OCI-LY3 (cell line): ENCODE measurements around the gene PRPF39.

ENCODE experiments used
- H2AFZ ChIP-seq: fragments of 200-600, 300-600 bp; shearing (Covaris generic); 2 replicates; pipeline ENCODE4 v1.6.0; 2014; ENCODE audit warnings: antibody characterized with exemption, low read depth, low read length
- H3K27ac ChIP-seq: fragments of 200-600, 300-600 bp; sonication (generic); 2 replicates; pipeline ENCODE4 v1.5.1; 2014; ENCODE audit warnings: mild to moderate bottlenecking, low read length, moderate library complexity, mixed read lengths
- H3K27me3 ChIP-seq: fragments of 200-600, 300-600 bp; sonication (generic); 2 replicates; pipeline ENCODE4 v1.6.1; 2014; ENCODE audit warnings: low read depth, low read length, mixed read lengths
- H3K36me3 ChIP-seq: fragments of 200-600, 300-600 bp; sonication (generic); replicated peaks from 2 replicates; pipeline ENCODE3; 2014; ENCODE audit warnings: low read depth, low read length, mixed read lengths
- H3K4me1 ChIP-seq: fragments of 300-600, 200-600 bp; sonication (generic); 2 replicates; pipeline ENCODE4 v1.6.1; 2014; ENCODE audit warnings: low read length, mixed read lengths
- H3K4me2 ChIP-seq: fragments of 200-600, 300-600 bp; sonication (generic); 2 replicates; pipeline ENCODE4 v1.6.1; 2014; ENCODE audit warnings: low read length, mixed read lengths
- H3K4me3 ChIP-seq: fragments of 300-600, 200-600 bp; sonication (generic); 2 replicates; pipeline ENCODE4 v1.5.1; 2014; ENCODE audit warnings: antibody characterized with exemption, mild to moderate bottlenecking, low read length, moderate library complexity
- H3K79me2 ChIP-seq: fragments of 300-600, 200-600 bp; shearing (Covaris generic); 2 replicates; pipeline ENCODE4 v1.6.1; 2014; ENCODE audit warnings: mild to moderate bottlenecking, low read length, mixed read lengths
- H3K9ac ChIP-seq: fragments of 300-600, 200-600 bp; shearing (Covaris generic); 2 replicates; pipeline ENCODE4 v1.6.0; 2014; ENCODE audit warnings: mild to moderate bottlenecking, low read length, moderate library complexity
- H3K9me3 ChIP-seq: fragments of 200-600, 300-600 bp; shearing (Covaris generic); 2 replicates; pipeline ENCODE4 v1.6.1; 2014; ENCODE audit warnings: low read length, mixed read lengths; ENCODE audit not compliant: insufficient read depth
- H4K20me1 ChIP-seq: fragments of 200-600, 300-600 bp; sonication (generic); 2 replicates; pipeline ENCODE4 v1.6.1; 2016; ENCODE audit warnings: low read length, mixed read lengths; ENCODE audit not compliant: insufficient read depth
- EZH2phosphoT487 ChIP-seq: fragments of 200-600 bp; shearing (Covaris generic); IDR thresholded peaks from 2 replicates; pipeline ENCODE4 v1.6.1; 2018; ENCODE audit warnings: antibody characterized with exemption, mixed run types, low read depth
- TF ChIP-seq, protein P1 (sequence below): fragments of 200-600, 300-600 bp; sonication (generic); IDR thresholded peaks from 2 replicates; pipeline ENCODE4 v1.5.1; 2014; ENCODE audit warnings: antibody characterized with exemption, low read length, low read depth

PRPF39 gene

DNA sequence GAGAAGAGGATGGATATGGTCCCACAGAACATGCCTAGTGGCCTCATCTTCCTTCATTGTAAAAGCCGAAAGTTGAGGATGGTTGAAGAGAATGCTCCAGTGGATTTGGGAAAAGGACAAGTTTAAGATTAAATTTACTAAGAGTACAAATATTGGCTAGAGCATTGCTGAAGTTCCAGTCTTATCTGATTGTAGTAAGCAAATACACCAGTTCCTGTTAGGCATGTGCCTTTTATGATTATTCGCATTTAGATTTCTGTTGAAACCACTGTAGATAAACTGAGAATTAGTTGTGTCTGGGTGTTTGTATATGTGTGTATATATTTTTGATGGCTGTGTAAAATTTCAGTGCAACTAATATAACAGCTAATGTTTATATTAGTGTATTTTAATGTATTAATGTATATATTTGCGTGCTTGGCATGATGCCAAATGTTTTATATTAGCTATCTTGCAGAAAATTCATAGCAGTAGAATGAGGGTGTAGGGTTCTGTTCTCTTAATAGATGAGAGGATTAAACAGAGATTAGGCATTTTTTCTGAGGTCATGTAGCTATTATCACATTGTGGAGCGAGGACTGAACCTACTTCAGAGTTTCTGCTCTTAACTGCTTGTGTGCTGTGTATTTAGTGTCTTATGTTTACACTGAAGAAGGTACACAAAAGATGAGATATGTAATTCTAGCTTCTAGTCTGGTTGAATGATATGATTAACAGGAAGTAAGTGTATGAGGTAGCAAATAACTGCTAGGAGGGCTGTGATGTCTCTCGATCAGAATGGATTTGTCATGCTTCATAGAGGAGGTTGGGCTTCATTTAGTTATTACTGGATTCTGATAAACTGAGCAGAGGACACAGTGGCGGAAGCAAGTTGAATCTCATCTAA lies 29.2 kb downstream of the PRPF39 start:
- Histone ChIP-seq H4K20me1 (no peaks in the 10 kb centered on the region), H3K27ac (no peak overlapping the region), H2AFZ (no peak overlapping the region), H3K4me3 (no peak overlapping the region), H3K9me3 (no peaks in the 10 kb centered on the region), H3K79me2 (peaks cover 9% of the 10 kb centered on the region), H3K27me3 (no peaks in the 10 kb centered on the region), H3K4me1 (no peaks in the 10 kb centered on the region), H3K9ac (no peak overlapping the region), H3K36me3 (peaks cover 65% of the 10 kb centered on the region), H3K4me2 (no peak overlapping the region)
- TF ChIP-seq EZH2phosphoT487: no peak
- TF ChIP-seq, protein P1, sequence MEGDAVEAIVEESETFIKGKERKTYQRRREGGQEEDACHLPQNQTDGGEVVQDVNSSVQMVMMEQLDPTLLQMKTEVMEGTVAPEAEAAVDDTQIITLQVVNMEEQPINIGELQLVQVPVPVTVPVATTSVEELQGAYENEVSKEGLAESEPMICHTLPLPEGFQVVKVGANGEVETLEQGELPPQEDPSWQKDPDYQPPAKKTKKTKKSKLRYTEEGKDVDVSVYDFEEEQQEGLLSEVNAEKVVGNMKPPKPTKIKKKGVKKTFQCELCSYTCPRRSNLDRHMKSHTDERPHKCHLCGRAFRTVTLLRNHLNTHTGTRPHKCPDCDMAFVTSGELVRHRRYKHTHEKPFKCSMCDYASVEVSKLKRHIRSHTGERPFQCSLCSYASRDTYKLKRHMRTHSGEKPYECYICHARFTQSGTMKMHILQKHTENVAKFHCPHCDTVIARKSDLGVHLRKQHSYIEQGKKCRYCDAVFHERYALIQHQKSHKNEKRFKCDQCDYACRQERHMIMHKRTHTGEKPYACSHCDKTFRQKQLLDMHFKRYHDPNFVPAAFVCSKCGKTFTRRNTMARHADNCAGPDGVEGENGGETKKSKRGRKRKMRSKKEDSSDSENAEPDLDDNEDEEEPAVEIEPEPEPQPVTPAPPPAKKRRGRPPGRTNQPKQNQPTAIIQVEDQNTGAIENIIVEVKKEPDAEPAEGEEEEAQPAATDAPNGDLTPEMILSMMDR: no peak

DNA sequence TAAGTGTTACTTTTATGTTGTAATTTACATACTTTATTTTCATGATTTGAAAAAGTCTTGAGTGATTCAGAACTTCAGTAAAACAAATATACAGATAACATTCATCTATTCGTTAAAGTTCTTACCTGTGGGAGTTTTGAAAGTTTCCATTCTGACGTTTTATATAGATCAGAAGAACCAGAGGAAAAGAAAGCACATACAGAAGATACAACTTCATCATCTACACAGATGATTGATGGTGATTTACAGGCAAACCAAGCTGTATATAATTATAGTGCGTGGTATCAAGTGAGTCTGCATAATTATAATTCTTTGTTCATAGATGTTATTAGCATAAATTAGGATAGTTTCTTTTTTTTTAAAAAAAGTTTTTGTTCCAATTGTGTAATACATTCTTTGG lies 30.4 kb downstream of the PRPF39 start:
- no peak overlapping the region for H3K27ac ChIP-seq

DNA sequence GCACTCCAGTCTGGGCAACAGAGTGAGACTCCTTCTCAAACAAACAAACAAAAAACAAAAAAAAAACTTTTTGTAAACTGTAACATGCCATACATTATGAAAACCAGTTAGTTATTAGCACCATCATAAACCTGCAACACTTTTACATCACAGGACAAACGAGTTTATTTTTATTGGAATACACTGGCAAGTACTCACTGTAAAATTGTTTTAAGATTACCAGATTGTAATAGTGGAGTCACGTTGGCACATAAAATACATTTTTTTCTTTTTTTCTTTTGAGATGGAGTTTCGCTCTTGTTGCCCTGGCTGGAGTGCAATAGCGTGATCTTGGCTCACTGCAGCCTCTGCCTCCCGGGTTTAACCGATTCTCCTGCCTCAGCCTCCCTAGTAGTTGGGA lies 34.7 kb downstream of the PRPF39 start:
- peaks cover under 1% of the 10 kb centered on the region; the same call in 1 of the 2 replicates for H3K79me2 ChIP-seq
- TF ChIP-seq, protein P1: no peak
- no peak for TF ChIP-seq EZH2phosphoT487
- no peak overlapping the region for H3K27ac ChIP-seq

More for the DNA sequence above, 30.4 kb downstream of the PRPF39 start:
- no peaks in the 10 kb centered on the region for H4K20me1 ChIP-seq
- TF ChIP-seq EZH2phosphoT487: no peak
- TF ChIP-seq, protein P1: no peak
- no peaks in the 10 kb centered on the region for H3K27me3 ChIP-seq
- peaks cover 62% of the 10 kb centered on the region for H3K36me3 ChIP-seq
- H3K4me2 ChIP-seq: no peak overlapping the region
- peaks cover 9% of the 10 kb centered on the region for H3K79me2 ChIP-seq
- no peak overlapping the region for H3K4me3 ChIP-seq
- no peaks in the 10 kb centered on the region for H3K9me3 ChIP-seq
- H3K9ac ChIP-seq: no peak overlapping the region
- no peak overlapping the region for H2AFZ ChIP-seq
- no peaks in the 10 kb centered on the region for H3K4me1 ChIP-seq

DNA sequence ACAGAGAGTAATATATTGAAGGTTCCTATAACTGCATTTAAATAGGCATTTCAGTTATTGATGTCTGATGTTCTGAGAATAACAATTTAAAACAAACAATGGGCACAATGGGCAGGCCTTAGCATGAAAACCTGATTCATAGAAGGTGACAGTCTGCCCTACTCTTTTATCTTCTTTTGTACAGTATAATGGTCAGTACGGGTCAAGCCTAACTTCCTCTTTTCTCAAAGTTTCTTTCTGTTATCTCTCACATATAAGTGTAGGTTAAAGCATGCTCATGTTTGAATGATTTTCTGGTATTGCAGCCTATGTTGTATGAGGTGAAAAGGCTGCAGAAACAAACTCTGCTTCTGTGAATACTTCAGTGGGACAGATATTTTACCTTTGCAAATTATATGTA lies 36.2 kb downstream of the PRPF39 start:
- Histone ChIP-seq H3K27ac (no peak overlapping the region), H3K4me3 (no peak overlapping the region), H3K27me3 (no peaks in the 10 kb centered on the region), H3K79me2 (no peaks in the 10 kb centered on the region), H2AFZ (no peak overlapping the region), H3K36me3 (peaks cover 48% of the 10 kb centered on the region), H4K20me1 (no peaks in the 10 kb centered on the region), H3K4me1 (no peaks in the 10 kb centered on the region), H3K9ac (no peak overlapping the region), H3K4me2 (no peak overlapping the region), H3K9me3 (no peaks in the 10 kb centered on the region)
- no peak for TF ChIP-seq EZH2phosphoT487
- TF ChIP-seq, protein P1: no peak

More for the DNA sequence above, 34.7 kb downstream of the PRPF39 start:
- H3K4me1 ChIP-seq: no peaks in the 10 kb centered on the region
- peaks cover 54% of the 10 kb centered on the region for H3K36me3 ChIP-seq
- no peak overlapping the region for H3K4me2 ChIP-seq
- no peaks in the 10 kb centered on the region for H3K9me3 ChIP-seq
- H3K27me3 ChIP-seq: no peaks in the 10 kb centered on the region
- no peak overlapping the region for H2AFZ ChIP-seq
- no peak overlapping the region for H3K9ac ChIP-seq
- H3K4me3 ChIP-seq: no peak overlapping the region
- H4K20me1 ChIP-seq: no peaks in the 10 kb centered on the region
